ENCODE results near the gene STX11.
"Not testable (repeated sequence)": the region's sequence is repeated elsewhere in the genome, so short reads cannot be mapped to it uniquely, and the experiment has no call there.

Gene STX11

GRCh38 chr6:144149894-144150709, at the start of gene STX11:
STX11 (plus strand) TSS chr6:144150517; CDS start chr6:144186628, 36,111 bp downstream.
- peak; percentile 23 for DNase-seq

GRCh38 chr6:144103026-144103563, 47.2 kb upstream of the STX11 start:
- DNase-seq: no peak

- no peak for DNase-seq
These were observed 45.8 kb upstream of the STX11 start for GRCh38 chr6:144104488-144104887.

- DNase-seq: peak; percentile 46
These were observed 45.3 kb upstream of the STX11 start for GRCh38 chr6:144104898-144105487.

GRCh38 chr6:144106206-144106605, 44.1 kb upstream of the STX11 start:
- DNase-seq: no peak

- DNase-seq: no peak
These were observed 40.1 kb upstream of the STX11 start for GRCh38 chr6:144110210-144110609.

- no peak for DNase-seq
These were observed 37.0 kb upstream of the STX11 start for GRCh38 chr6:144113366-144113765.

GRCh38 chr6:144115219-144115618, 35.1 kb upstream of the STX11 start:
- no peak for DNase-seq

GRCh38 chr6:144119376-144119775, 30.9 kb upstream of the STX11 start:
- no peak for DNase-seq

- no peak for DNase-seq
These were observed 27.5 kb upstream of the STX11 start for GRCh38 chr6:144122861-144123260.

GRCh38 chr6:144123421-144123820, 26.9 kb upstream of the STX11 start:
- no peak for DNase-seq

- DNase-seq: no peak
These were observed 26.5 kb upstream of the STX11 start for GRCh38 chr6:144123836-144124235.

GRCh38 chr6:144127097-144127496, 23.2 kb upstream of the STX11 start:
- DNase-seq: no peak

GRCh38 chr6:144129469-144129868, 20.8 kb upstream of the STX11 start:
- DNase-seq: no peak

GRCh38 chr6:144131248-144131709, 19.0 kb upstream of the STX11 start:
- DNase-seq: no peak

GRCh38 chr6:144132167-144132690, 18.1 kb upstream of the STX11 start:
- not testable (repeated sequence) for DNase-seq

- no peak for DNase-seq
These were observed 17.0 kb upstream of the STX11 start for GRCh38 chr6:144133225-144133821.

- no peak for DNase-seq
These were observed 16.1 kb upstream of the STX11 start for GRCh38 chr6:144134176-144134575.

- DNase-seq: no peak
These were observed 15.6 kb upstream of the STX11 start for GRCh38 chr6:144134737-144135136.

GRCh38 chr6:144138542-144138941, 11.8 kb upstream of the STX11 start:
- DNase-seq: no peak

GRCh38 chr6:144139817-144140216, 10.5 kb upstream of the STX11 start:
- DNase-seq: no peak

- no peak for DNase-seq
These were observed 9.4 kb upstream of the STX11 start for GRCh38 chr6:144140867-144141266.

- DNase-seq: no peak
These were observed 8.8 kb upstream of the STX11 start for GRCh38 chr6:144141470-144141869.
